ENCODE measurements around the gene ZC3H12D. TPM values are rescaled to one million over a fixed set of nuclear protein-coding genes. Genes with fewer than 3 reads are reported as not detected.

ZC3H12D gene
- total RNA-seq, 1 experiment from 2014 or later = 0.57 TPM

- POLR2A ChIA-PET = no interaction called here
- Mint-ChIP-seq H3K4me1 (ENCODE audit: low read depth, unreplicated experiment) (peaks cover 7% of the 10 kb centered on the region), H3K36me3 (ENCODE audit: insufficient read depth, unreplicated experiment) (no peaks in the 10 kb centered on the region), H3K27ac (ENCODE audit: unreplicated experiment) (no peak overlapping the region), H3K4me3 (ENCODE audit: unreplicated experiment) (no peak overlapping the region), H3K27me3 (ENCODE audit: insufficient read depth, unreplicated experiment) (no peaks in the 10 kb centered on the region), H3K9me3 (ENCODE audit: unreplicated experiment) (no peaks in the 10 kb centered on the region)
- no peaks in the 10 kb centered on the region for H3K9me3 ChIP-seq
- no peak for DNase-seq
- H3K4me3 ChIP-seq (ENCODE audit: low read depth, low read length) = no peak overlapping the region
- H3K4me1 ChIP-seq = peaks cover 8% of the 10 kb centered on the region; the same call in 1 of the 2 replicates
- H3K27me3 ChIP-seq (replicated peaks; ENCODE audit: control insufficient read depth, insufficient read depth, low read length) = no peaks in the 10 kb centered on the region
- no TSS peak for BruUV-seq (replicated peaks)
- CTCF ChIA-PET = no interaction called here
- intact Hi-C loops (cut with micrococcal nuclease; ENCODE audit: unreplicated experiment) = no loop called here
- no peak for TF ChIP-seq CTCF (IDR thresholded peaks at IDR 0.05; ENCODE audit: insufficient read depth in 1 of 2, low read depth in 1 of 2, low read length in 1 of 2, severe bottlenecking in 1 of 2, unreplicated experiment in 1 of 2)
- no peaks in the 10 kb centered on the region for H3K36me3 ChIP-seq (ENCODE audit: control insufficient read depth, insufficient read depth, low read length)
Measured at GRCh38 chr6:149436647-149437046, 48.2 kb downstream of the ZC3H12D start.

GRCh38 chr6:149435919-149436586, 48.8 kb downstream of the ZC3H12D start:
- Mint-ChIP-seq H3K36me3 (ENCODE audit: insufficient read depth, unreplicated experiment) (no peaks in the 10 kb centered on the region), H3K4me3 (ENCODE audit: unreplicated experiment) (no peak overlapping the region), H3K4me1 (ENCODE audit: low read depth, unreplicated experiment) (peaks cover under 1% of the 10 kb centered on the region), H3K27ac (ENCODE audit: unreplicated experiment) (no peak overlapping the region), H3K9me3 (ENCODE audit: unreplicated experiment) (no peaks in the 10 kb centered on the region), H3K27me3 (ENCODE audit: insufficient read depth, unreplicated experiment) (no peaks in the 10 kb centered on the region)
- intact Hi-C loops (cut with micrococcal nuclease; ENCODE audit: unreplicated experiment) = no loop called here
- Histone ChIP-seq H3K4me3 (ENCODE audit: low read depth, low read length) (no peak overlapping the region), H3K36me3 (ENCODE audit: control insufficient read depth, insufficient read depth, low read length) (no peaks in the 10 kb centered on the region), H3K9me3 (no peaks in the 10 kb centered on the region), H3K27me3 (replicated peaks; ENCODE audit: control insufficient read depth, insufficient read depth, low read length) (no peaks in the 10 kb centered on the region), H3K4me1 (peaks cover 2% of the 10 kb centered on the region; the same call in 1 of the 2 replicates)
- BruUV-seq (replicated peaks) = no TSS peak
- no peak for DNase-seq
- TF ChIP-seq CTCF (IDR thresholded peaks at IDR 0.05; ENCODE audit: insufficient read depth in 1 of 2, low read depth in 1 of 2, low read length in 1 of 2, severe bottlenecking in 1 of 2, unreplicated experiment in 1 of 2) = no peak
- POLR2A ChIA-PET = no interaction called here
- CTCF ChIA-PET = no interaction called here

GRCh38 chr6:149433881-149434280, 50.9 kb downstream of the ZC3H12D start:
- TF ChIP-seq CTCF (IDR thresholded peaks at IDR 0.05; ENCODE audit: insufficient read depth in 1 of 2, low read depth in 1 of 2, low read length in 1 of 2, severe bottlenecking in 1 of 2, unreplicated experiment in 1 of 2) = no peak
- H3K36me3 ChIP-seq (ENCODE audit: control insufficient read depth, insufficient read depth, low read length) = no peaks in the 10 kb centered on the region
- BruUV-seq (replicated peaks) = no TSS peak
- Mint-ChIP-seq H3K4me3 (ENCODE audit: unreplicated experiment) (no peak overlapping the region), H3K4me1 (ENCODE audit: low read depth, unreplicated experiment) (peaks cover 8% of the 10 kb centered on the region), H3K27me3 (ENCODE audit: insufficient read depth, unreplicated experiment) (peaks cover 2% of the 10 kb centered on the region), H3K36me3 (ENCODE audit: insufficient read depth, unreplicated experiment) (no peaks in the 10 kb centered on the region), H3K27ac (ENCODE audit: unreplicated experiment) (no peak overlapping the region), H3K9me3 (ENCODE audit: unreplicated experiment) (no peaks in the 10 kb centered on the region)
- H3K4me3 ChIP-seq (ENCODE audit: low read depth, low read length) = no peak overlapping the region
- CTCF ChIA-PET = interaction anchor here (0.6 to 1.5 kb wide), 2 partner anchors 19 to 405 kb away, joined by 4 read pairs; no protein-coding TSS in a partner anchor
- no peaks in the 10 kb centered on the region for H3K9me3 ChIP-seq
- POLR2A ChIA-PET = no interaction called here
- intact Hi-C loops (cut with micrococcal nuclease; ENCODE audit: unreplicated experiment) = loop anchor here (2.0 kb wide), 1 partner anchor 117 kb away; the partner anchor contains the start of gene TAB2
- H3K4me1 ChIP-seq = no peaks in the 10 kb centered on the region
- H3K27me3 ChIP-seq (replicated peaks; ENCODE audit: control insufficient read depth, insufficient read depth, low read length) = no peaks in the 10 kb centered on the region
- DNase-seq = no peak
